ENCODE results near the gene TBX2. TPM values are rescaled to one million over a fixed set of nuclear protein-coding genes. Genes with fewer than 3 reads are reported as not detected.
A peak's percentile ranks its signal among the peaks of the same experiment; 100 is the strongest.
"Not testable (repeated sequence)": the region's sequence is repeated elsewhere in the genome, so short reads cannot be mapped to it uniquely, and the experiment has no call there.

The TBX2 gene
- total and polyA plus RNA-seq, 2 of the 4 experiments (the other 2 are of a cell fraction): 20.1 to 64.1 TPM

GRCh38 chr17:61359513-61359912 is 40.1 kb upstream of the TBX2 start:
- H4K20me1 ChIP-seq (ENCODE audit: insufficient read depth, low read length); H2BK120ac ChIP-seq (ENCODE audit: low read depth, low read length); H2AK9ac ChIP-seq (replicated peaks; ENCODE audit: low read depth, low read length, poor library complexity); DNase-seq; H2BK20ac ChIP-seq (ENCODE audit: low read depth, low read length); H3K4me3 ChIP-seq (ENCODE audit: insufficient read depth, low read depth, low read length); H4K91ac ChIP-seq (ENCODE audit: insufficient read depth, low read depth, low read length); H3K23ac ChIP-seq (ENCODE audit: low read depth, low read length); H3K9ac ChIP-seq (ENCODE audit: low read depth, low read length); H3K79me1 ChIP-seq (ENCODE audit: low read depth in 1 of 2, low read length in 2 of 2); H3K36me3 ChIP-seq (ENCODE audit: control insufficient read depth, insufficient read depth, low read length); H2BK5ac ChIP-seq (ENCODE audit: low read depth, low read length, poor library complexity, severe bottlenecking); H3K4ac ChIP-seq (ENCODE audit: low read depth, low read length); H3K56ac ChIP-seq (ENCODE audit: extremely low read depth, insufficient read depth, low read length); intact Hi-C loops (cut with micrococcal nuclease); H3K27ac ChIP-seq (ENCODE audit: insufficient read depth, low read length); in situ Hi-C loops (cut with MboI; ENCODE audit: low sequenced_read_pairs); H3K4me2 ChIP-seq (ENCODE audit: low read depth, low read length); H4K8ac ChIP-seq (ENCODE audit: low read depth in 2 of 2, low read length in 2 of 2); H2BK15ac ChIP-seq (ENCODE audit: low read depth, low read length); H4K5ac ChIP-seq (ENCODE audit: low read depth, low read length); dilution Hi-C loops (cut with HindIII; ENCODE audit: low sequenced_read_pairs, unreplicated experiment); ATAC-seq (ENCODE audit: low read depth); H3K27me3 ChIP-seq (ENCODE audit: control insufficient read depth, insufficient read depth, low read length); H3K14ac ChIP-seq (replicated peaks; ENCODE audit: low read depth, low read length); BruUV-seq (replicated peaks); H3K9me3 ChIP-seq (ENCODE audit: control insufficient read depth, insufficient read depth, low read length); H2AK5ac ChIP-seq (ENCODE audit: low read depth, low read length); H2AFZ ChIP-seq (replicated peaks; ENCODE audit: low read length, poor library complexity): not testable (repeated sequence)
- peak overlapping the region; percentile 34; the same call in 1 of the 2 replicates for H3K18ac ChIP-seq (ENCODE audit: low read depth, low read length)
- peaks cover 12% of the 10 kb centered on the region for H3K4me1 ChIP-seq (ENCODE audit: control insufficient read depth, insufficient read depth, low read length)
- ChIA-PET POLR2A (ENCODE audit: unreplicated experiment) (interaction anchor here (0.6 kb wide), 1 partner anchor 53 kb away, joined by 4 read pairs; no protein-coding TSS in a partner anchor), CTCF (interaction anchor here (0.6 to 1.1 kb wide), 3 partner anchors 38 to 648 kb away, joined by 3 read pairs; no protein-coding TSS in a partner anchor)
- peaks cover 13% of the 10 kb centered on the region for H3K9me1 ChIP-seq (ENCODE audit: insufficient read depth, low read length)
- WGBS, 2 experiments (ENCODE audit: extremely low coverage in 2 of 2, insufficient read length in 1 of 2): no CpG with 5 or more reads among the region's 9 CpGs
